HG02973 (cell line): ENCODE measurements around the gene SSR1.
A peak's percentile ranks its signal among the peaks of the same experiment; 100 is the strongest.
"Not testable (repeated sequence)": the region's sequence is repeated elsewhere in the genome, so short reads cannot be mapped to it uniquely, and the experiment has no call there.

Source experiments
- ATAC-seq: cut with Tn5 transposase; IDR thresholded peaks from one replicate; pipeline ENCODE4 v1.9.1; 2021; ENCODE audit warnings: moderate library complexity; ENCODE audit not compliant: unreplicated experiment

SSR1 gene

GRCh38 chr6:7319406-7319805 lies 6.4 kb upstream of the SSR1 start:
- ATAC-seq, result not testable (repeated sequence)

GRCh38 chr6:7317538-7317937 lies 4.5 kb upstream of the SSR1 start:
- ATAC-seq, result no peak

DNA sequence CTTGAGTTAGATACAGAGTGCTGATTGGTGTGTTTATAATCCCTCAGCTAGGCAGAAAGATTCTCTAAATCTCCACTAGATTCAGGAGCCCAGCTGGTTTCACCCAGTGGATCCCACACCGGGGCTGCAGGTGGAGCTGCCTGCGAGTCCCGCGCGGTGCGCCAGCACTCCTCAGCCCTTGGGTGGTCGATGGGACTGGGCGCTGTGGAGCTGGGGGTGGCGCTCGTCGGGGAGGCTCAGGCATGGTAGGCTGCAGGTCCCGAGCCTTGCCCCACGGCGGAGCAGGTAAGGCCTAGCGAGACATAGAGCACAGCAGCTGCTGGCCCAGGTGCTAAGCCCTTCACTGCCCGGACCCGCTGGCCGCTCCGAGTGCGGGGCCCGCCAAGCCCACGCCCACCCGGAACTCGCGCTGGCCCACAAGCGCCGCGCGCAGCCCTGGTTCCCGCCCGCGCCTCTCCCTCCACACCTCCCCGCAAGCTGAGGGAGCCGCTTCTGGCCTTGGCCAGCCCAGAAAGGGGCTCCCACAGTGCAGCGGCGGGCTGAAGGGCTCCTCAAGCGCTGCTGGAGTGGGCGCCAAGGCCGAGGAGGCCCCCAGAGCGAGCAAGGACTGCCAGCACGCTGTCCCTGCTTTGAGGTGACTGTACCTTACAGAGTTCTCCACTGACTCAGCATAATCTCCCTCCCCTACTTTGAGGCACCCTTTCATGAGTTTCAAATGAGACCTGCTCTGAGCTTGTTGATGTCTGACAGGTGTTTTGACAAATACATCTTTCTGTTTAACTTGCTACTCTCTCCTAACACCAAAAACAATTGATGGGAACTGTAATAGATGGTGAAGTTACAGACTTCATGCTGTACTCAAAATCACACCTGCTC lies 3.9 kb upstream of the SSR1 start:
- ATAC-seq, result no peak

DNA sequence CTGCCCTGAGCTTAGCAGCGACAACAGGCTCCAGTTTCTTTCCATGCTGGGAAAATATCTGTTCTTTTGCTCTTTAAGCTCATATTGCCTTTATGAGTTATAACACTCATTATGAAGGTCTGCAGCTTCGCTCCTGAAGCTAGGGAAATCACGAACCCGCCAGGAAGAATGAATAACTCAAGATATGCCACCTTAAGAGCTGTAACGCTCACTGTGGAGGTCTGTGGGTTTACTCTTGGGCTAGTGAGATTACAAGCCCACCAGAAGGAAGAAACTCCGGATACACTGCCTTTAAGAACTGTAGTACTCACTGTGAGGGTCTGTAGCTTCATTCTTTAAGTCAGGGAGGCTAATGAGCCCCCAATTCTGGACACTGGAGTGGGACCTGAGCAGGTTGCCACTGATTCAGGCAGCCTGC lies 3.0 kb upstream of the SSR1 start:
- ATAC-seq, result no peak

DNA sequence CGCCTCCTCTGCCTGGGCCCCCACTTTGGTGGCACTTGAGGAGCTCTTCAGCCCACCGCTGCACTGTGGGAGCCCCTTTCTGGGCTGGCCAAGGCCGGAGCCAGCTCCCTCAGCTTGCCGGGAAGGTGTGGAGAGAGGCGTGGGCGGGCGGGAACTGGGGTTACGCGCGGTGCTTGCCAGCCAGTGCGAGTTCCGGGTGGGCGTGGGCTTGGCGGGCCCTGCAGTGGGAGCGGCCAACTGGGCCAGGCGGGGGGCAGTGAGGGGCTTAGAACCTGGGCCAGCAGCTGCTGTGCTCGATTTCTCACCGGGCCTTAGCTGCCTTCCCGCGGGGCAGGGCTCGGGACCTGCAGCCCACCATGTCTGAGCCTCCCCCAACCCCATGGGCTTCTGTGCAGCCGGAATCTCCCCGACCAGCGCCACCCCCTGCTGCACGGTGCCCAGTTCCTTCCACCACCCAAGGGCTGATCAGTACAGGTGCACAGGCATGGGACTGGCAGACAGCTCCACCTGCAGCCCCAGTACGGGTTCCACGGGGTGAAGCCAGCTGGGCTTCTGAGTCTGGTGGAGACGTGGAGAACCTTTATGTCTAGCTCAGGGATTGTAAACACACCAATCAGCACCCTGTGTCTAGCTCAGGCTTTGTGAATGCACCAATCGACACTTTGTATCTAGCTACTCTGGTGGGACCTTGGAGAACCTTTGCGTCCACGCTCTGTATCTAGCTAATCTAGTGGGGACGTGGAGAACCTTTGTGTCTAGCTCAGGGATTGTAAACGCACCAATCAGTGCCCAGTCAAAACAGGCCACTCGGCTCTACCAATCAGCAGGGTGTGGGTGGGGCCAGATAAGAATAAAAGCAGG lies 2.3 kb upstream of the SSR1 start:
- ATAC-seq, result not testable (repeated sequence)

DNA sequence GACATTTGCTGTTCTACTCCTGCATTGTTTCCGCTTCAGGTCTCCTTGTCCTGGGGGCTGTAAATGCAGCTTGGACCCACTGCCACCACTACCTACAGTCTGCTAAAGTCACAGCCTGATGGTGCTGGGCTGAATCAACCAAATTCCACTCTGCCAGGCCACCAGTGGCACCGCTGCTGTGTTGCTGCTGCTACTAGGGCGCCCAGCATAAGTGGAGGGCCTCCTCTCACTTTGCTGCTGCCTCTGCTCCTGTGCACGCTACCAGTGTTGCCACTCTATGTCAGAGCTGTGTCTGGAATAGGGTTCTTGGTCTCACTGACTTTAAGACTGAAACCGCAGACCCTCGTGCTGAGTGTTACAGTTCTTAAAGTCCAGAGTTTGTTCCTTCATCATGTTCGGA lies 1.4 kb upstream of the SSR1 start:
- no peak for ATAC-seq

DNA sequence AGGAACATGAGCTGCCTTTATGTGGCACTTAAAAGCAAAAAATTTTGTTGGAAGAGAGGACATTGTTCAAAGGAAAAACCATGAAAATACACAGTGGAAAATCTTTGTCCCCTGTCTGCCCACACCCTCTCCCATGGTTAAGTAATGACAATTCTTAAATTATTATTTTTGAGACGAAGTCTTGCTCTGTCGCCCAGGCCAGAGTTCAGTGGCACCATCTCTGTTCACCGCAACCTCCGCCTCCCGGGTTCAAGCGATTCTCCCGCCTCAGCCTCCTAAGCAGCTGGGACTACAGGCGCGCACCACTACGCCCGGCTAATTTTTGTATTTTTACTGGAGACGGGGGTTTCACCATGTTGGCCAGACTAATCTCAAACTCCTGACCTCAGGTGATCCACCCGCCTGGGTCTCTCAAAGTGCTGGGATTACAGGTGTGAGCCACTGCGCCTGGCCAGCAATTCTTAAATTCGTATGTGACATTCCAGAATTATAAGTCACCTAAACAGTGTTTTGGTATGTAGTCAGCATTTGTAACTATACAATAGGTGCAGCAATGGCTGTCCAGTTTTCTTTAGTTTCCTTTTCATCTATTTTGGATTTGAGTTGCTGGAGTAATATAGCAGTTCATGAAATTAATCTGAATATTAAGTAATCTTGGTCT lies 636 bp upstream of the SSR1 start:
- no peak for ATAC-seq

- ATAC-seq, result peak; percentile 1
Measured at GRCh38 chr6:7311917-7312615, 933 bp downstream of the SSR1 start.

DNA sequence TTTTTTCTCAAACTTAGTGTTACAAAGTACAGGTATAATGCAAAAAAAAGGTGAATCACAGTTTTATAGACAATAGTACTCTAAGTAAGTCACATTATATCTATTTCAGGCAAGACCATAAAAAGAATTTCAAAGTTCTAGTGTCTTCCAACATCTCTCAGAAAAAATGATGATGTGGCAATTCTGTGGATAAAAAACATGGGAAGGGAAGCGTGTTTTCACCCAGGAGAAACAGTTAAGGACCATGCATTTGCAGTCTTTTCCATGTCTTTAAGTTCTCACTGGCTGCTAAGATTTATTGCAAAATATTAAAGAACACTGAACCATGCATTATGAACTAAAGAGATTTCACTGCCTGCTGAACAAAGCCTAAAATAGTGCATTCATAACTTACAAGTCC lies 1.8 kb downstream of the SSR1 start:
- no peak for ATAC-seq

- no peak for ATAC-seq
Measured at GRCh38 chr6:7309050-7309449, 3.9 kb downstream of the SSR1 start.

DNA sequence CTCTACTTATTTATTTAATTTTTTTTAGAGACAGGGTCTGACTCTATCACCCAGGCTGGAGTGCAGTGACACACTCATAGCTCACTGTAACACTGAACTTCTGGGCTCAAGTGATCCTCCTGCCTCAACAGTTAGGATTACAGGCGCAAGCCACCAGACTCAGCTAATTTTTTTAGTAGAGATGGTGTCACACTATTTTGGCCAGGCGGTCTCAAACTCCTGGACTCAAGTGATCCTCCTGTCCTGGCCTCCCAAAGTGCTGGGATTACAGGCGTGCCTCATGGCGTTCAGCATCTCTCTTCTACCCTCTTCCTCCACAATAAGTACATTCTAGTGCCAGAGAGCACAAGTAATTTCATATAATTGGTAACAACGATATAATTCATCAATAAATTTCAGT lies 5.5 kb downstream of the SSR1 start:
- no peak for ATAC-seq

- ATAC-seq, result no peak
Measured at GRCh38 chr6:7304821-7305220, 8.2 kb downstream of the SSR1 start.

DNA sequence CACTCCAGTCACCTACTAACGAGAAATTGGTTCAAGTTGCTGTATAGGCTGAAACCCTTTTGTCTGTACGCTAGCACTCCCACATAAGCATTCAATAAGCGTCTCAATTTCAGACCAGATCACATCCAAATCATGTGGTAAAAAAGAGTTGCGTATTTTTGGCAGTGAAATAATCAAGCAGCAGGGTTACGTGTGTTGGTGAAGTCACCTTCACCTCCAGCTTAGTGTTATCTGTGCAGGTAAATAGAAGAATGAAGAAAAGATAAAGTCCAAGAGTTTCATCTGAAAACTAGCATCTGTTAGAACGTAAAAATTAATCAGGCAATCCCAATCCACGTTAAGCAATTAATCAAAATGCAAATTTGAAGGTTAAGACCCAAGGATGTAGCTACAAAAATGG lies 11.3 kb downstream of the SSR1 start:
- no peak for ATAC-seq

- ATAC-seq, result no peak
Measured at GRCh38 chr6:7300926-7301325, 12.1 kb downstream of the SSR1 start.

DNA sequence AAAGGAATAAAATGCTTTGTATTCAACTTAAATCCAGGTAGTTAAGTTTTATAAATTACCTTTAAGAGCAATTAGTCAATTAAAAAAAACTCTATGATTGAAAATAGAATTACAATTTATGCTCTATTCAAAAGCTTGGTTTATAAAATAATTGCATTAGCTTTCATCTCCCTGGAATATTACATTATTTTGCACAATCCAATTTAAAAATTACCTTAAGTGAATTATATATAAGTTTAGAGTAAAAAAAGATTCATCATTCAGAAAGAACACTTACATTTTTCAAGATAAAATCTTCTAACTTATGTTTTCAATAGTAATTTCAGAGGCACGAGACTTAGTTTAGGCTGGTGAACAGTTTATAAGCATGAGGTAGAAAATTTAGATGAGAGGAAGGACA lies 14.9 kb downstream of the SSR1 start:
- ATAC-seq, result no peak

DNA sequence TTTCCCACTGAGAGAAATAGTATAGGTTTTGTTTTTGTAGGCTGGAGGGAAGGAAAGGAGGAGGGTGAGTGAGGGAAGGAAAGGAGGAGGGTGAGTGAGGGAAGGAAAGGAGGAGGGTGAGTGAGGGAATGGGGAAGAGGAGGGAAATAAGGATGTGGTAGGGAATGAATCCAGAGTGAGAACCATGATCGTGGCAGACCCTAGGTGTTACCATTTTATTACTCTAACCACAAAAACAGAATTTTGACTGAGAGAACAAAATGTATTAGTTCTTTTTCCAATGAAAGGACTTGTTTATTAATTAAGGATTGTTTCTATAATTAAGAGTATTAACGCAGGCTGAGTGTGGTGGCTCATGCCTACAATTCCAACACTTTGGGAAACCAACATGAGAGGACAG lies 16.4 kb downstream of the SSR1 start:
- ATAC-seq, result no peak

- no peak for ATAC-seq
Measured at GRCh38 chr6:7295916-7296315, 17.1 kb downstream of the SSR1 start.

DNA sequence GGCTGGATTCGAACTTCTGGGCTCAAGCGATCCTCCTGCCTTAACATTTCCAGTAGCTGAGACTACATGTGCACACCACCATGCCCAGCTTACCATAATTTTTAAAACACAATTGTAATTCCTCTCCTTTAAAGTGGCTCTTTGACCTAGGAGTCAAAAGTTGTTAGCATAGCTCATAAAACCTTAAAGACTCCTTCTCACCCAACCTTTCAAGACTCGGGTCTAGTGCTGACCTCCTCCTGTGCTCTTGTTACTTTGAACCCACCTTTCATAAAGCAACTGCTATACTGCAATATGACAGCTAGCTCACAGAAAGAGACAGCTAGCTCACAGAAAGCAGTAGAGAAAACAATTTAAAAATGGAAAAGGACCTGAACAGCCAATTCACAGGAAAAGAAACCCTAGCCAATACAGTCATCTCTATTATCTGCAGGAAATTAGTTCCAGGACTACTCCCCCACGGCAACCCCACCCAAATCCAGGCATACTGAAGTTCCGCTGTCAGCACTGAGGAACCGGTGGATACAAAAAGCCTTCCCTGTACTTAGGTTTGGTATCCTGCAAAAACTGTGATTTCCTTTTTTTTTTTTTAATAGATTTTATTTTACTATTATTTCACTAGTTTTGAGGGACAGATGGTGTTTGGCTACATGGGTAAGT lies 20.3 kb downstream of the SSR1 start:
- ATAC-seq, result no peak

- ATAC-seq, result no peak
Measured at GRCh38 chr6:7290079-7290478, 22.9 kb downstream of the SSR1 start.

- ATAC-seq, result no peak
Measured at GRCh38 chr6:7285416-7285815, 27.6 kb downstream of the SSR1 start.
